OCI-LY1 (cell line): ENCODE measurements around the gene RNF183.

Experiments used
- H2AFZ ChIP-seq: fragments of 200-600 bp; sonication (generic), shearing (Covaris generic); 2 replicates; pipeline ENCODE4 v1.6.0; 2014; ENCODE audit warnings: antibody characterized with exemption, mild to moderate bottlenecking, low read length
- H3F3A ChIP-seq: fragments of 200-600 bp; sonication (generic), shearing (Covaris generic); 2 replicates; pipeline ENCODE4 v1.6.0; 2014; ENCODE audit warnings: mild to moderate bottlenecking, antibody characterized with exemption, low read length, moderate library complexity; ENCODE audit not compliant: insufficient read depth
- H3K27ac ChIP-seq: fragments of 200-600 bp; sonication (generic); 2 replicates; pipeline ENCODE4 v1.5.1; 2014; ENCODE audit warnings: low read length, mixed run types, mild to moderate bottlenecking, low read depth; ENCODE audit not compliant: poor library complexity, severe bottlenecking
- H3K27me3 ChIP-seq: fragments of 200-600 bp; sonication (generic); 2 replicates; pipeline ENCODE4 v1.6.0; 2014; ENCODE audit warnings: antibody characterized with exemption, mild to moderate bottlenecking, low read length, moderate library complexity; ENCODE audit not compliant: insufficient read depth
- H3K36me3 ChIP-seq: fragments of 200-600 bp; sonication (generic); 2 replicates; pipeline ENCODE4 v1.6.1; 2014; ENCODE audit warnings: mild to moderate bottlenecking, antibody characterized with exemption, low read length, moderate library complexity, mixed read lengths; ENCODE audit not compliant: insufficient read depth
- H3K4me1 ChIP-seq: fragments of 200-600 bp; sonication (generic); 2 replicates; pipeline ENCODE4 v1.5.1; 2014; ENCODE audit warnings: mild to moderate bottlenecking, low read length, moderate library complexity; ENCODE audit not compliant: insufficient read depth, severe bottlenecking
- H3K4me2 ChIP-seq: fragments of 200-600 bp; sonication (generic), shearing (Covaris generic); 2 replicates; pipeline ENCODE4 v1.6.1; 2014; ENCODE audit warnings: low read length
- H3K4me3 ChIP-seq: fragments of 200-600 bp; sonication (generic); 2 replicates; pipeline ENCODE4 v1.5.1; 2014; ENCODE audit warnings: low read length, low read depth, mild to moderate bottlenecking, mixed read lengths; ENCODE audit not compliant: poor library complexity, severe bottlenecking
- H3K79me2 ChIP-seq: fragments of 200-600 bp; shearing (Covaris generic); 2 replicates; pipeline ENCODE4 v1.6.1; 2016; ENCODE audit warnings: mixed run types, low read length, mixed read lengths; ENCODE audit not compliant: insufficient read depth
- H3K9ac ChIP-seq: fragments of 200-600 bp; sonication (generic), shearing (Covaris generic); 2 replicates; pipeline ENCODE4 v1.6.1; 2014; ENCODE audit warnings: mild to moderate bottlenecking, low read length, mixed read lengths
- H3K9me2 ChIP-seq: fragments of 200-600 bp; sonication (generic), shearing (Covaris generic); 2 replicates; pipeline ENCODE4 v1.6.1; 2014; ENCODE audit warnings: low read depth, mild to moderate bottlenecking, low read length, mixed read lengths
- H3K9me3 ChIP-seq: fragments of 200-600 bp; shearing (Covaris generic); 2 replicates; pipeline ENCODE4 v1.6.1; 2014; ENCODE audit warnings: low read length, mixed read lengths
- H4K20me1 ChIP-seq: fragments of 200-600 bp; sonication (generic), shearing (Covaris generic); 2 replicates; pipeline ENCODE4 v1.6.0; 2016; ENCODE audit warnings: mild to moderate bottlenecking, low read length; ENCODE audit not compliant: insufficient read depth
- CTCF ChIP-seq: fragments of 200-600 bp; sonication (generic), shearing (Covaris generic); IDR thresholded peaks from 2 replicates; pipeline ENCODE4 v1.5.1; 2017; ENCODE audit warnings: mild to moderate bottlenecking, antibody characterized with exemption, low read length, moderate library complexity, mixed read lengths
- EZH2 ChIP-seq: fragments of 200-600 bp; sonication (generic), shearing (Covaris generic); IDR thresholded peaks from 2 replicates; pipeline ENCODE4 v1.8.0; 2017; ENCODE audit warnings: borderline replicate concordance, mixed run types, mild to moderate bottlenecking, antibody characterized with exemption, low read length, moderate library complexity, mixed read lengths

Gene RNF183

DNA sequence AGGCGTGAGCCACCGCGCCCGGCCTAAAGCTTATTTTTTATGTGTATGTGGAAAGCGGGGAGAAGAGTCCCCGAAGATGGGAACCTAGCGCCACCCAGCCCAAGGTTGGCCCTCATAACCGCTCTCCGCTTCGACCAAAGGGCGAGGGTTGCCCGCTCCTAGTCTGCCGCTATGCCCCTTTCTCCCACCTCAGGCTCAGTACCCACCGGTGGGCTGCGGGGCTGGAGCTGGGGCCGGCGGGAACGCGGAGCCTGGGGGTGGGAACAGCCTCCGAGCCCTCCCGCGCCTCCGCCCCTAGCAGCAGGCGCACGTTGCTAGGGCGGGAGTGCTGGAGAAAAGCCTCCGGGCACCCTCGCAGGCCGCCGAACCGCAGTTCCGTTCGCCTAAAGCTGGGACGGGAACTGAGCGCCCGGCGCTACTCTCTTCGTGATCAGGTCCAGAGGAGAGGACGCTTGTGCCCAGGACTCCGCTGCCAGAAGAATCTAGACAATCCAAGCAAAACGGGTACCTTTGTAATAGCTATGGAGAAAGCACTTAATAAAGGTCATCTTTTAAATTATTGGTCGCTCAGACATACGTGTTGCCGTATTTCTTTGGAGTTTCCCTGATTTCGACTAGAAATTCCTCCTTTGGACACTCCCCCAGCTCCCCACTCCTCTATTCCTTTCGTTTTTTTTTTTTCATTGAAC, 37.0 kb upstream of the RNF183 start, which contains the start of gene WDR31:
WDR31 (minus strand) TSS at position 265 of the 689 bp plus-strand sequence. CDS start 8,253 bp downstream, outside the sequence.
- H3K4me1 ChIP-seq, result peaks cover 40% of the 10 kb centered on the region
- peak within 1 kb of the TSS; percentile 84 for H3K4me2 ChIP-seq
- H3K27me3 ChIP-seq, result peaks cover 4% of the 10 kb centered on the region; the same call in 1 of the 2 replicates
- H3K36me3 ChIP-seq, result no peaks in the 10 kb centered on the region
- no peaks in the 10 kb centered on the region for H4K20me1 ChIP-seq
- no peak; the same call in 1 of the 2 replicates for TF ChIP-seq CTCF
- no peak for TF ChIP-seq EZH2
- no peaks in the 10 kb centered on the region for H3K79me2 ChIP-seq
- no peak within 1 kb of the TSS for H3K27ac ChIP-seq
- no peaks in the 10 kb centered on the region for H3K9me2 ChIP-seq
- peak within 1 kb of the TSS; percentile 90 for H3K4me3 ChIP-seq
- H3F3A ChIP-seq, result 0 out of 2 replicates have a peak, but pooled peaks cover 2% of the 10 kb centered on the region
- H3K9me3 ChIP-seq, result no peaks in the 10 kb centered on the region
- H2AFZ ChIP-seq, result peak within 1 kb of the TSS; percentile 100
- peak within 1 kb of the TSS; percentile 82 for H3K9ac ChIP-seq

DNA sequence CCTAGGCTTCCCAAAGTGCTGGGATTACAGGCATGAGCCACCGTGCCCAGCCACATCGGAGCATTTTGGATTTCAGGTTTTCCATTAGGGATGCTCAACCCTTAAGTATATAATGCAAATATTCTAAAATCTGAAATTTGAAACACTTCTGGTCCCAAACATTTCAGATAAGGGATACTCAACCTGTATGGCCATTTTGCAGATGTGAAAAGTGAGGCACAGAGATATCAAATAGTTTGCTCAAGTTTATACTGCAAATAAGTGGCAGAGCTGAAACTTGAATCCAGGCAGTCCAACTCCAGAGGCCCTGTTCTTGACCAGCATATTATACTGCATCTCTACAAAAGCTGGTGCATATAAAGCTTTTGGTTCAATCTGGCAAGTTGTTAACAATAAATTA, 34.5 kb upstream of the RNF183 start:
- no peak overlapping the region for H3K4me3 ChIP-seq
- H3K36me3 ChIP-seq, result no peaks in the 10 kb centered on the region
- no peak overlapping the region for H2AFZ ChIP-seq
- H3K4me1 ChIP-seq, result peaks cover 26% of the 10 kb centered on the region
- no peak overlapping the region for H3K27ac ChIP-seq
- H3K79me2 ChIP-seq, result no peaks in the 10 kb centered on the region
- H3K9ac ChIP-seq, result no peak overlapping the region
- no peaks in the 10 kb centered on the region for H3K9me2 ChIP-seq
- H3K4me2 ChIP-seq, result no peak overlapping the region
- TF ChIP-seq CTCF (no peak), EZH2 (no peak)
- H4K20me1 ChIP-seq, result no peaks in the 10 kb centered on the region
- H3K27me3 ChIP-seq, result peaks cover 4% of the 10 kb centered on the region; the same call in 1 of the 2 replicates
- H3F3A ChIP-seq, result no peaks in the 10 kb centered on the region
- H3K9me3 ChIP-seq, result no peaks in the 10 kb centered on the region

- no peak overlapping the region for H3K4me3 ChIP-seq
- H3K79me2 ChIP-seq, result no peaks in the 10 kb centered on the region
- no peaks in the 10 kb centered on the region for H3K27me3 ChIP-seq
- H3K4me2 ChIP-seq, result no peak overlapping the region
- H3K9me3 ChIP-seq, result no peaks in the 10 kb centered on the region
- no peaks in the 10 kb centered on the region for H3K4me1 ChIP-seq
- TF ChIP-seq EZH2 (no peak), CTCF (no peak)
- no peak overlapping the region for H3K9ac ChIP-seq
- H3K36me3 ChIP-seq, result no peaks in the 10 kb centered on the region
- no peak overlapping the region for H3K27ac ChIP-seq
- H2AFZ ChIP-seq, result no peak overlapping the region
- H3K9me2 ChIP-seq, result no peaks in the 10 kb centered on the region
- no peaks in the 10 kb centered on the region for H4K20me1 ChIP-seq
- no peaks in the 10 kb centered on the region for H3F3A ChIP-seq
Observed at GRCh38 chr9:113331780-113332179, 28.6 kb upstream of the RNF183 start.
